ENCODE measurements around the gene MPPED1.

GRCh38 chr22:43505896-43506295 is 94.1 kb downstream of the MPPED1 start:
- TF ChIP-seq CTCF (IDR thresholded peaks at IDR 0.05) (no peak), EZH2 (IDR thresholded peaks at IDR 0.05; ENCODE audit: borderline replicate concordance, insufficient read depth, low read depth, low read length, poor library complexity, severe bottlenecking) (no peak)

All from B cell (primary cell).